Nephron progenitor cell (in vitro differentiated cells): ENCODE results near the gene CDH11.

ENCODE experiments used
- DNase-seq: peaks from one replicate; pipeline ENCODE4 v3.0.0; 2021
- H3K27ac Mint-ChIP-seq: 2 replicates; pipeline ENCODE4 v1.8.0; 2021; ENCODE audit warnings: mild to moderate bottlenecking, moderate library complexity, mixed read lengths
- H3K27me3 Mint-ChIP-seq: 2 replicates; pipeline ENCODE4 v1.8.0; 2021; ENCODE audit warnings: mild to moderate bottlenecking, low read depth, mixed read lengths; ENCODE audit not compliant: poor library complexity
- H3K36me3 Mint-ChIP-seq: 2 replicates; pipeline ENCODE4 v1.8.0; 2021; ENCODE audit warnings: low read depth, mixed read lengths
- H3K4me1 Mint-ChIP-seq: 2 replicates; pipeline ENCODE4 v1.8.0; 2021; ENCODE audit warnings: mixed read lengths
- H3K4me3 Mint-ChIP-seq: 2 replicates; pipeline ENCODE4 v1.8.0; 2021; ENCODE audit warnings: mild to moderate bottlenecking, moderate library complexity, mixed read lengths
- H3K9me3 Mint-ChIP-seq: 2 replicates; pipeline ENCODE4 v1.8.0; 2021; ENCODE audit warnings: mild to moderate bottlenecking, moderate library complexity, mixed read lengths
- CTCF ChIP-seq: fragments of 200-600 bp; sonication (generic); IDR thresholded peaks from 2 replicates; pipeline ENCODE4 v1.5.0; 2021; ENCODE audit warnings: antibody characterized with exemption

Gene CDH11

GRCh38 chr16:65002265-65002664 is 119.6 kb downstream of the CDH11 start:
- DNase-seq = no peak
- Mint-ChIP-seq H3K36me3 (peaks cover 85% of the 10 kb centered on the region), H3K4me1 (no peaks in the 10 kb centered on the region), H3K4me3 (no peak overlapping the region), H3K9me3 (peaks cover 6% of the 10 kb centered on the region), H3K27me3 (no peaks in the 10 kb centered on the region), H3K27ac (peak overlapping the region; percentile 37)
- no peak for TF ChIP-seq CTCF

- H3K4me3 Mint-ChIP-seq = no peak overlapping the region
- no peak overlapping the region for H3K27ac Mint-ChIP-seq
- no peak for DNase-seq
- H3K36me3 Mint-ChIP-seq = peaks cover 81% of the 10 kb centered on the region
- TF ChIP-seq CTCF = no peak
- H3K27me3 Mint-ChIP-seq = no peaks in the 10 kb centered on the region
- no peaks in the 10 kb centered on the region for H3K4me1 Mint-ChIP-seq
- H3K9me3 Mint-ChIP-seq = no peaks in the 10 kb centered on the region
Observed at GRCh38 chr16:65000654-65001053, 121.2 kb downstream of the CDH11 start.

GRCh38 chr16:64997751-64998150 is 124.1 kb downstream of the CDH11 start:
- Mint-ChIP-seq H3K27me3 (no peaks in the 10 kb centered on the region), H3K27ac (no peak overlapping the region), H3K9me3 (no peaks in the 10 kb centered on the region), H3K4me1 (no peaks in the 10 kb centered on the region), H3K36me3 (peaks cover 81% of the 10 kb centered on the region), H3K4me3 (no peak overlapping the region)
- DNase-seq = no peak
- TF ChIP-seq CTCF = no peak

GRCh38 chr16:64997121-64997520 is 124.7 kb downstream of the CDH11 start:
- peak overlapping the region; percentile 79 for H3K27ac Mint-ChIP-seq
- H3K9me3 Mint-ChIP-seq = no peaks in the 10 kb centered on the region
- no peak overlapping the region for H3K4me3 Mint-ChIP-seq
- TF ChIP-seq CTCF = no peak
- no peaks in the 10 kb centered on the region for H3K27me3 Mint-ChIP-seq
- peaks cover 74% of the 10 kb centered on the region for H3K36me3 Mint-ChIP-seq
- no peak for DNase-seq
- no peaks in the 10 kb centered on the region for H3K4me1 Mint-ChIP-seq

- H3K27ac Mint-ChIP-seq = no peak overlapping the region
- no peak overlapping the region for H3K4me3 Mint-ChIP-seq
- H3K36me3 Mint-ChIP-seq = peaks cover 72% of the 10 kb centered on the region
- DNase-seq = no peak
- no peaks in the 10 kb centered on the region for H3K27me3 Mint-ChIP-seq
- TF ChIP-seq CTCF = no peak
- H3K4me1 Mint-ChIP-seq = no peaks in the 10 kb centered on the region
- no peaks in the 10 kb centered on the region for H3K9me3 Mint-ChIP-seq
Observed at GRCh38 chr16:64996641-64997040, 125.2 kb downstream of the CDH11 start.

GRCh38 chr16:64993464-64993863 is 128.4 kb downstream of the CDH11 start:
- no peaks in the 10 kb centered on the region for H3K9me3 Mint-ChIP-seq
- no peak overlapping the region for H3K27ac Mint-ChIP-seq
- no peak for DNase-seq
- peaks cover 72% of the 10 kb centered on the region for H3K36me3 Mint-ChIP-seq
- H3K27me3 Mint-ChIP-seq = no peaks in the 10 kb centered on the region
- H3K4me1 Mint-ChIP-seq = no peaks in the 10 kb centered on the region
- no peak overlapping the region for H3K4me3 Mint-ChIP-seq
- TF ChIP-seq CTCF = no peak
